ENCODE measurements around the gene AP2S1. TPM values are rescaled to one million over a fixed set of nuclear protein-coding genes. Genes with fewer than 3 reads are reported as not detected.
"Not testable (repeated sequence)": the region's sequence is repeated elsewhere in the genome, so short reads cannot be mapped to it uniquely, and the experiment has no call there.

The AP2S1 gene
- total RNA-seq, 1 donor from 2014 or later = 65.5 TPM

- DNase-seq = no peak
These were observed 16.5 kb upstream of the AP2S1 start for GRCh38 chr19:46867170-46867569.

- no peak for DNase-seq
These were observed 15.9 kb upstream of the AP2S1 start for GRCh38 chr19:46866407-46867136.

GRCh38 chr19:46863818-46864629 lies 13.4 kb upstream of the AP2S1 start:
- DNase-seq = no peak

- no peak for DNase-seq
These were observed 12.5 kb upstream of the AP2S1 start for GRCh38 chr19:46862974-46863632.

GRCh38 chr19:46862503-46862834 lies 11.8 kb upstream of the AP2S1 start:
- no peak for DNase-seq

GRCh38 chr19:46861691-46862502 lies 11.3 kb upstream of the AP2S1 start:
- no peak for DNase-seq

GRCh38 chr19:46860846-46861690 lies 10.4 kb upstream of the AP2S1 start, which contains the start of gene ARHGAP35:
Gene ARHGAP35, plus strand, starts transcription at chr19:46860997. Its CDS starts 57,679 bp downstream, at chr19:46918676.
- peak; percentile 93 for DNase-seq

GRCh38 chr19:46860125-46860845 lies 9.6 kb upstream of the AP2S1 start:
- DNase-seq = peak; percentile 98

- DNase-seq = no peak
These were observed 9.0 kb upstream of the AP2S1 start for GRCh38 chr19:46859637-46860124.

GRCh38 chr19:46856062-46857022 lies 5.7 kb upstream of the AP2S1 start:
- peak; percentile 99 for DNase-seq

GRCh38 chr19:46854698-46855097 lies 4.1 kb upstream of the AP2S1 start:
- DNase-seq = not testable (repeated sequence)

- DNase-seq = no peak
These were observed 2.2 kb upstream of the AP2S1 start for GRCh38 chr19:46852830-46853229.

- DNase-seq = no peak
These were observed 1.0 kb downstream of the AP2S1 start for GRCh38 chr19:46849610-46850009.

- no peak for DNase-seq
These were observed 2.3 kb downstream of the AP2S1 start for GRCh38 chr19:46848389-46848788.

- no peak for DNase-seq
These were observed 3.1 kb downstream of the AP2S1 start for GRCh38 chr19:46847528-46847927.

GRCh38 chr19:46845959-46846459 lies 4.6 kb downstream of the AP2S1 start:
- DNase-seq = no peak

- DNase-seq = no peak
These were observed 6.6 kb downstream of the AP2S1 start for GRCh38 chr19:46844067-46844489.

- no peak for DNase-seq
These were observed 7.9 kb downstream of the AP2S1 start for GRCh38 chr19:46842791-46843190.
